ENCODE results near the gene USP34. TPM values are rescaled to one million over a fixed set of nuclear protein-coding genes. Genes with fewer than 3 reads are reported as not detected.
A peak's percentile ranks its signal among the peaks of the same experiment; 100 is the strongest.

The USP34 gene
- total RNA-seq, 1 experiment from 2014 or later: 101 TPM

DNA sequence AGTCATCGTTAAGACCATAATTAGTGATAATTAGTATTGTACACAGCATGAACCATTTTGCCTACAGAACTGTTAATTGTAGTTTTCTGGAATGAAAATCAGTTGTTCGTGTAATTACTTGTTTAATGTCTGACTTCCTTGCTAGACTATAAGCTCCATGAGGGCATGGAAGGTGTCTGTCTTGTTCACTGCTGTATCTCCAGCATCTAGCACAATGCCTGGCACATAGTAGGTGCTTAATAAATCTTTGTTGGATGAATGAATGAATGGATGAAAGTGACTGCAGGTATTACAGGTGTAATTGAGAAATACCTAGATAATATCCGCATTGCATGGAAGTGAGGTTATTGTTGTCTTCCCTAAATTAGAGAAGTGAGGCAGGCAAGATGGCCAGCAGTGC, 287.1 kb downstream of the USP34 start:
- ChIA-PET CTCF (no interaction called here), POLR2A (interaction anchor here (1.0 to 2.0 kb wide), 2 partner anchors 8 to 39 kb away, joined by 3 to 5 read pairs; no protein-coding TSS in a partner anchor)
- Mint-ChIP-seq H3K27me3 (ENCODE audit: insufficient read depth, unreplicated experiment) (no peaks in the 10 kb centered on the region), H3K4me1 (ENCODE audit: insufficient read depth, unreplicated experiment) (peaks cover 32% of the 10 kb centered on the region), H3K36me3 (ENCODE audit: insufficient read depth, unreplicated experiment) (peaks cover 90% of the 10 kb centered on the region), H3K27ac (ENCODE audit: low read depth, unreplicated experiment) (no peak overlapping the region), H3K9me3 (ENCODE audit: unreplicated experiment) (no peaks in the 10 kb centered on the region), H3K4me3 (ENCODE audit: unreplicated experiment) (no peak overlapping the region)
- BruUV-seq (replicated peaks): no TSS peak
- DNase-seq (ENCODE audit: unreplicated experiment): no peak
- TF ChIP-seq, protein P1, sequence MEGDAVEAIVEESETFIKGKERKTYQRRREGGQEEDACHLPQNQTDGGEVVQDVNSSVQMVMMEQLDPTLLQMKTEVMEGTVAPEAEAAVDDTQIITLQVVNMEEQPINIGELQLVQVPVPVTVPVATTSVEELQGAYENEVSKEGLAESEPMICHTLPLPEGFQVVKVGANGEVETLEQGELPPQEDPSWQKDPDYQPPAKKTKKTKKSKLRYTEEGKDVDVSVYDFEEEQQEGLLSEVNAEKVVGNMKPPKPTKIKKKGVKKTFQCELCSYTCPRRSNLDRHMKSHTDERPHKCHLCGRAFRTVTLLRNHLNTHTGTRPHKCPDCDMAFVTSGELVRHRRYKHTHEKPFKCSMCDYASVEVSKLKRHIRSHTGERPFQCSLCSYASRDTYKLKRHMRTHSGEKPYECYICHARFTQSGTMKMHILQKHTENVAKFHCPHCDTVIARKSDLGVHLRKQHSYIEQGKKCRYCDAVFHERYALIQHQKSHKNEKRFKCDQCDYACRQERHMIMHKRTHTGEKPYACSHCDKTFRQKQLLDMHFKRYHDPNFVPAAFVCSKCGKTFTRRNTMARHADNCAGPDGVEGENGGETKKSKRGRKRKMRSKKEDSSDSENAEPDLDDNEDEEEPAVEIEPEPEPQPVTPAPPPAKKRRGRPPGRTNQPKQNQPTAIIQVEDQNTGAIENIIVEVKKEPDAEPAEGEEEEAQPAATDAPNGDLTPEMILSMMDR (IDR thresholded peaks at IDR 0.05; ENCODE audit: unreplicated experiment): no peak
- intact Hi-C loops (cut with micrococcal nuclease): no loop called here

DNA sequence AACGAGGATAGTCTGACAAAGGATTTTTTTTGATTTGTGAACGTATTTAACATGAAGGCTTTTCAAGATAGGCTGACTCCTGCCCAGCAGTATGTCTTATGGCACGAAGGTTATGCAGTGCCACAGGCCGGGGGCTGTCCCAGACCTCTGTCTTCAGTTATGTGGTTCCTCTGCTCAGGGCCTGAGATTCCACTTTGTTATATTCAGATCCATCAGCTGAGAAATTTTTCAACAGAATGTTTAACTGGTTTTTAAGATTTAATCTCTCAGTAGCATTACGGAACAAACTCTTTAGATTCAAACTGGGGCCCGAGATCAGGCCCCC, 288.9 kb downstream of the USP34 start:
- Mint-ChIP-seq H3K27me3 (ENCODE audit: insufficient read depth, unreplicated experiment) (no peaks in the 10 kb centered on the region), H3K4me3 (ENCODE audit: unreplicated experiment) (no peak overlapping the region), H3K9me3 (ENCODE audit: unreplicated experiment) (no peaks in the 10 kb centered on the region), H3K36me3 (ENCODE audit: insufficient read depth, unreplicated experiment) (peaks cover 73% of the 10 kb centered on the region), H3K4me1 (ENCODE audit: insufficient read depth, unreplicated experiment) (peaks cover 38% of the 10 kb centered on the region), H3K27ac (ENCODE audit: low read depth, unreplicated experiment) (peak overlapping the region; percentile 73)
- POLR2A ChIA-PET: interaction anchor here (0.7 kb wide), 1 partner anchor 8 kb away, joined by 3 read pairs; no protein-coding TSS in a partner anchor
- DNase-seq (ENCODE audit: unreplicated experiment): no peak
- CTCF ChIA-PET: no interaction called here
- TF ChIP-seq, protein P1 (IDR thresholded peaks at IDR 0.05; ENCODE audit: unreplicated experiment): no peak
- BruUV-seq (replicated peaks): no TSS peak
- intact Hi-C loops (cut with micrococcal nuclease): no loop called here

DNA sequence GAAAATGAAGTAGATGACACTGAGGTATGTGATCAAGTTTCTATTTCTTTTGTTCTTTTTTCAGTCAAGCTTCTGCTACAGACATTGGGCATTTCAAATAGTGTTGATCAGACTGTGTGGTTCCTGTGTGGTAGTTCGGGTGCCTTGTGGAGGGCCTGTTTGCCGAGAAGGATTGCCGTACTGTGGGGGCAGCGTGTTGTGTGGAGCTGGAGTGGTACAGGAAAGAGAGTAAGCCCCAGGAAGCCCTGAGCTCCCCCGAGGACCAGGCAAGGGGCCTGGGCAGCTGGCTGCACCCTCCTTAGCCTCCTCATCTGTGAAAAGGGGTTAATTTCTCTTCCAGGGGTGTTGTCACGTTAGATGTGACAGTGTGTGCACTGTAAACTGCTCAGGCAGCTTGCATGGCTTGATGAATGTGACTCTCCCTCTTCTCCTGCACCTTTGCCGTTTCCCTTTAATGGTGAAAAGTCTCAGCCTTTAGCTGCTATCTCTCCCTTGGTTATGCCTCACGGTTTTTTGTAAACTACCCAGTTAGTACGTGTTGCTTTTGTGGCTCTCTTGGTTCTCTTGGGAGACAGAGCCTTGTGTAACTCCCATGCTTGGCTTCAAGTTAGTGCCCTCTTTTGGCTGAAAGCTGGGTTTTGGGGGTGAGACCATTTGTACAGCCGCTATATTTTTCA, 289.4 kb downstream of the USP34 start:
- intact Hi-C loops (cut with micrococcal nuclease): no loop called here
- BruUV-seq (replicated peaks): no TSS peak
- Mint-ChIP-seq H3K27ac (ENCODE audit: low read depth, unreplicated experiment) (peak overlapping the region; percentile 84), H3K36me3 (ENCODE audit: insufficient read depth, unreplicated experiment) (peaks cover 72% of the 10 kb centered on the region), H3K27me3 (ENCODE audit: insufficient read depth, unreplicated experiment) (no peaks in the 10 kb centered on the region), H3K4me3 (ENCODE audit: unreplicated experiment) (no peak overlapping the region), H3K4me1 (ENCODE audit: insufficient read depth, unreplicated experiment) (peaks cover 40% of the 10 kb centered on the region), H3K9me3 (ENCODE audit: unreplicated experiment) (no peaks in the 10 kb centered on the region)
- POLR2A ChIA-PET: interaction anchor here (0.7 kb wide), 2 partner anchors 8 to 19 kb away, joined by 3 read pairs; no protein-coding TSS in a partner anchor
- DNase-seq (ENCODE audit: unreplicated experiment): no peak
- TF ChIP-seq, protein P1 (IDR thresholded peaks at IDR 0.05; ENCODE audit: unreplicated experiment): no peak
- CTCF ChIA-PET: no interaction called here

DNA sequence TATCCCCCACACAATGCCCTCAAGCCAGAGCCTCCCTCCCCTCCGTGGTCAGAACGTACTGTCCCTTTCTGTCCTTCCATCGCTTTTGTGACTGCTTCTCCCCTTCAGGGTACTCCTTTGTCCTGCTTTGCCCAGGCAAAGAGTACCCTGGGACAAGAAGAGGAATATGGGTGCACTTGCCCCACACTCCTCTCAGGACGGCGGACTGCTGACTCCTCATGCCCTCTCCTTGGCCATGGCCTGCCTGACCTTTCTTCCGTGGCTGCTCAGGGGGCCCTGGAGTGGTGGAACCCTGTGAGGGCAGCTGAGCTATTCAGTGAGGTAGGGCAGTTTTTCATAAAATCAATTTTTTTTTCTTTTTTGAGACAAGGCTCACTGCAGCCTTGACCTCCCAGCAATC, 290.2 kb downstream of the USP34 start:
- intact Hi-C loops (cut with micrococcal nuclease): no loop called here
- Mint-ChIP-seq H3K36me3 (ENCODE audit: insufficient read depth, unreplicated experiment) (peaks cover 66% of the 10 kb centered on the region), H3K27me3 (ENCODE audit: insufficient read depth, unreplicated experiment) (no peaks in the 10 kb centered on the region), H3K9me3 (ENCODE audit: unreplicated experiment) (no peaks in the 10 kb centered on the region), H3K4me1 (ENCODE audit: insufficient read depth, unreplicated experiment) (peaks cover 45% of the 10 kb centered on the region), H3K4me3 (ENCODE audit: unreplicated experiment) (peak overlapping the region; percentile 81), H3K27ac (ENCODE audit: low read depth, unreplicated experiment) (peak overlapping the region; percentile 84)
- TF ChIP-seq, protein P1 (IDR thresholded peaks at IDR 0.05; ENCODE audit: unreplicated experiment): no peak
- DNase-seq (ENCODE audit: unreplicated experiment): no peak
- ChIA-PET POLR2A (no interaction called here), CTCF (no interaction called here)
- BruUV-seq (replicated peaks): no TSS peak

All from MCF 10A (cell line).